ENCODE measurements around the gene DNAJB2.

- TF ChIP-seq CTCF (IDR thresholded peaks at IDR 0.05; ENCODE audit: poor library complexity): no peak
- no peak for TF ChIP-seq EZH2 (IDR thresholded peaks at IDR 0.05; ENCODE audit: borderline replicate concordance)
- TF ChIP-seq EZH2phosphoT487 (IDR thresholded peaks at IDR 0.05; ENCODE audit: low read depth, severe bottlenecking, unreplicated experiment): no peak
These were observed 33.3 kb upstream of the DNAJB2 start for GRCh38 chr2:219245899-219246230.

Measured in hepatocyte (in vitro differentiated cells).